ENCODE measurements around the gene USP4.
"Not testable (repeated sequence)": the region's sequence is repeated elsewhere in the genome, so short reads cannot be mapped to it uniquely, and the experiment has no call there.

Gene USP4

GRCh38 chr3:49244581-49245205 lies 95.2 kb downstream of the USP4 start:
- DNase-seq (ENCODE audit: low spot score), result no peak

DNA sequence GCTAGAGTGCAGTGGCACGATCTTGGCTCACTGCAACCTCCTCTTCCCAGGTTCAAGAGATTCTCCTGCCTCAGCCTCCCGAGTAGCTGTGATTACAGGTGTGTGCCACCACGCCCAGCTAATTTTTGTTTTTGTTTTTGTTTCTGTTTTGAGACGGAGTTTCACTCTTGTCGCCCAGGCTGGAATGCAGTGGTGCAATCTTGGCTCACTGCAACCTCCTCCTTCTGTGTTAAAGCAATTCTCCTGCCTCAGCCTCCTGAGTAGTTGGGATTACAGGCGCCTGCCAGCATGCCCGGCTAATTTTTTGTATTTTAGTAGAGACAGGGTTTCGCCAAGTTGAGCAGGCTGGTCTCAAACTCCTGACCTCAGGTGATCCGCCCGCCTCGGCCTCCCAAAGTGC lies 99.8 kb downstream of the USP4 start:
- DNase-seq (ENCODE audit: low spot score), result not testable (repeated sequence)

DNA sequence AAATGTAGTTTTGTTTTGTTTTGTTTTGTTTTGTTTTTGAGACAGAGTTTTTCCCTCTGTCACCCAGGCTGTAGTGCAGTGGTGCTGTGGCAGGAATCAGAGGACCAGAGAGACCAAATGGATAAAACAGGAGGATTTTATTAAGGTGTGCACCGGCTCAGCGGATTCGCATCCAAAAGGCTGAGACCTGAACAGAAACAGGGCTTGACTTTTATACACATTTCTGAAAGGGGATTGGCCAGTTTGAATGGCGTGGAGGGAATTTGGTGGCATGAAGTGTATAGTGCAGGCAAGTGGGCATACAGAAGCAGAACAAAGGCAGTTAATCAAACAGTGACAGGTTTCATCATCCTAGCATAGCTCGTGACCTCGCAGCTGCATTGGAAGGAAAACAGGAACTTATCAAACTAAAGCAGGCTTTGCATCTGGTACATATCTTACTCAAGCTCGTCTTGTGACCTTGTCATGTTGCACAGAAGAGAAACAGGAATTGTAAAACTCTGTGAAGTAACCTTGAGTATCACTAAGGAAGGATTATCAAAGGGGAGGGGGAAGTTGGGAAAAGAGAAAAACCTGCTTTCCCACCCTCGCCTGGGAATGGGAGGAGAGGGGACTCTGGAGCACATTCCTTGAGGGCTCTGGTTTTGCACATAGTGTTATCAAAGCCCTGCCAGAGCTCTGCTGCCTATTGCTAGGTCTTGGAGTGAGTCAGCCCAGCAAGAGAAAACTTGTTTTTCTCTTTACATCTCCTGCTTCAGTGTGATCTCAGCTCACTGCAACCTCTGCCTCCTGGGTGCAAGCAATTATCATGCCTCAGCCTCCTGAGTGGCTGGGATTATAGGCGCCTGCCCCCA lies 101.4 kb downstream of the USP4 start:
- no peak for DNase-seq (ENCODE audit: low spot score)

DNA sequence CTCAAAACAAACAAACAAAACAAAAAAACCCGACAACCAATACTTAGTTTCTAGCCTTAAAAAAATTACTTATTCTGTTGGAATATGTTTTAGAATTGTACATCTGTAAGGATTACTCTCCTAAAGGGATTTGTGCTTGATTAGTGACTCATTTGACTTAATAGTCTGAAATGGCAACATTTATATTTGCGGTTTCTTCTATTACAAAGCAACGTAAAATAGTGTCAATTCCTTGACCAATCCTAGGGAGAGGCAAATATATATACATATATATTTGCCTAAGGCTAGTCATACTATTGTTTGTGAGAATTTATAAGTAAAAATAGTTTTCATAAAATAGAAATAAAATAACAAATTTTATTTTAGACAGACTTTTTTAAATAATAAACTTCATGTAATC lies 102.5 kb downstream of the USP4 start:
- DNase-seq (ENCODE audit: low spot score), result no peak

DNA sequence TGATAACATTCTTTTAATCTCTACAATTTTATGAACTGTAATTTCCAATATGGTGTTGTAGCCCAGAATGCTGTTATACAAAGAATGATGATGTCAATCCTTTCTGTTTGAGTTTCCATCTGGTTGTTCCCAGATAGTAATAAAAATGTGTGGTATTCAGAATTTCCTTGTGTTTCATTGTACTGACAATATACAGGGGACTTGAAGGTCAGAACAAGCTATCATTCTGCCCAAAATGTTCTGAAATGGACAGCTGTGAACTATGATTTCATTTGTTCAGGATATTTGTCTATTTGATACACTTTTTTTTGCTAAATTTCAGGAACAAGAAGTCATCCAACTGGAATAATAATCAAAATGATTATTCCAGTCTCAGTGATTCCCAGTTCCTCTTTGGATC lies 103.6 kb downstream of the USP4 start:
- no peak for DNase-seq (ENCODE audit: low spot score)

DNA sequence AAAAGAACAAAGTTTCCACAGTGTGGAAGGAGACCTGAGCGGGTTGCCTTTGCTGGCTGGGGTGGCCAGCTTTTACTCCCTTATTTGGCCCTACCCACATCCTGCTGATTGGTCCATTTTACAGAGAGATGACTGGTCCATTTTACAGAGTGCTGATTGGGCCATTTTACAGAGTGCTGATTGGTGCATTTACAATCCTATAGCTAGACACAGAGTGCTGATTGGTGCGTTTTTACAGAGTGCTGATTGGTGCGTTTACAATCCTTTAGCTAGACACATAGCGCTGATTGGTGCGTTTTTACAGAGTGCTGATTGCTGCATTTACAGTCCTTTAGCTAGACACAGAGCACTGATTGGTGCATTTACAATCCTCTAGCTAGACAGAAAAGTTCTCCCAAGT lies 111.0 kb downstream of the USP4 start:
- not testable (repeated sequence) for DNase-seq (ENCODE audit: low spot score)
